ENCODE data around the gene CSNK1E. TPM values are rescaled to one million over a fixed set of nuclear protein-coding genes. Genes with fewer than 3 reads are reported as not detected.

CSNK1E gene
- total and polyA plus RNA-seq, 2 of the 8 experiments (the other 6 are each of a cell fraction or from before 2014, with no cell fraction given) = 247 to 263 TPM

DNA sequence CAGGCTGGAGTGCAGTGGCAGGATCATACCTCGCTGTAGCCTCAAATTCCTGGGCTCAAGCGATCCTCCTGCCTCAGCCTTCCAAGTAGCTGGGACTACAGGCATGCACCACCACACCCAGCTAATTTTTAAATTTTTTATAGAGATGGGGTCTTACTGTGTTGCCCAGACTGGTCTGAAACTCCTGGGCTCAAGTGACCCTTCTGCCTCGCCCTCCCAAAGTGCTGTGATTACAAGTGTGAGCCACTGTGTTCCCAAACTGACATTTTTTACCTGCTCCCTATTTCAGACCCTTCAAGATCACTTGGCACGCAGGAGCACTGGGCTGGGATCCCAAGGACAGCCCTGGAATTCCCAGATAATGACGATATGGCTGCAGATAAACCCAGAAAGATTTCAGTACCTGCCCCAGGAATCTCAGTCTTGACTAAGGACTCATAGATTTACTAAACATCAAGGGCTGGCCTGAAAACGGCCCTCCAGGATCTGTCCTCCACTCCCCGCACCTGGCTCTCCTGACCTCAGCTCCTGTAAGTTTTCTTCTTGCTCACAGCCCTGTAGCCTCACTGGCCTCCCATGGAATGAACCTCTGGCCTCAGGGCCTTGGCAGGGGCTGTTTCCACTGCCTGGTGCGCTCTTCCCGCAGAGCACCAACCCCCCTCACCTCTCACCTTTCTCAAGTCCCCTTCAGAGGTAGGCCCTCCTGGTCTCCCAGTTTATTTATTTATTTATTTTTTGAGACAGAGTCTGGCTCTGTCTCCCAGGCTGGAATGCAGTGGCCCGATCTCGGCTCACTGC is 3.6 kb upstream of the CSNK1E start:
- H4K91ac ChIP-seq (replicated peaks; ENCODE audit: insufficient read length, low read length) = no peak overlapping the region
- peak overlapping the region; percentile 75 for H2BK12ac ChIP-seq (ENCODE audit: low read depth, low read length)
- H3K36me3 ChIP-seq (ENCODE audit: control insufficient read depth in 2 of 4, insufficient read depth in 4 of 4, low read length in 3 of 4) = no peaks in the 10 kb centered on the region
- H2BK120ac ChIP-seq (replicated peaks; ENCODE audit: low read depth, low read length) = peak overlapping the region; percentile 54
- no peak overlapping the region for H2BK15ac ChIP-seq (ENCODE audit: low read length)
- CTCF ChIA-PET (ENCODE audit: partially characterized antibody) = interaction anchor here (0.9 to 2.4 kb wide), 5 partner anchors 12 to 28 kb away, joined by 3 to 7 read pairs (median 3); no protein-coding TSS in a partner anchor
- H2BK5ac ChIP-seq (ENCODE audit: low read depth, low read length) = peak overlapping the region; percentile 60
- H3K4me1 ChIP-seq (replicated peaks in 1 of 4; ENCODE audit: control insufficient read depth in 3 of 4, insufficient read depth in 4 of 4, low read length in 3 of 4) = peaks cover 16 to 39% (median 26%) of the 10 kb centered on the region in 4 experiments
- no peak overlapping the region for H3K9ac ChIP-seq (replicated peaks in 1 of 4; ENCODE audit: extremely low read depth in 1 of 4, low read depth in 3 of 4, low read length in 3 of 4)
- peaks cover 10 to 40% of the 10 kb centered on the region in 2 experiments for H3K79me2 ChIP-seq (ENCODE audit: control insufficient read depth in 1 of 2, insufficient read depth in 2 of 2, low read length in 2 of 2)
- H3K18ac ChIP-seq (ENCODE audit: extremely low read depth, low read length) = no peak overlapping the region; the same call in 1 of the 2 replicates
- H3K79me1 ChIP-seq (ENCODE audit: low read depth, low read length) = peaks cover 3% of the 10 kb centered on the region; the same call in 1 of the 2 replicates
- POLR2A ChIA-PET (ENCODE audit: partially characterized antibody) = interaction anchor here (0.6 to 1.7 kb wide), 8 partner anchors 12 to 81 kb away, joined by 3 to 7 read pairs (median 4); no protein-coding TSS in a partner anchor
- FAIRE-seq (no peak), DNase-seq (ENCODE audit: low read depth in 1 of 2, low spot score in 2 of 2) (no peak)
- H3K23me2 ChIP-seq (ENCODE audit: low read depth, low read length) = peaks cover 5% of the 10 kb centered on the region; the same call in 1 of the 2 replicates
- 90% methylated on average over 11 of the region's 11 CpGs; no CpG with 5 or more reads in 1 of the 2 experiments for WGBS, 2 experiments (ENCODE audit: extremely low coverage in 1 of 2, insufficient coverage in 1 of 2, insufficient read length in 1 of 2, insufficient replicate concordance in 2 of 2, low coverage in 1 of 2, low lambda C conversion rate in 2 of 2, missing lambda C conversion rate in 1 of 2)
- no peak overlapping the region for H3K4me3 ChIP-seq (ENCODE audit: extremely low read depth in 1 of 4, insufficient read depth in 2 of 4, low read depth in 3 of 4, low read length in 4 of 4)
- H3K9me3 ChIP-seq (ENCODE audit: insufficient read depth in 2 of 2, low read depth in 1 of 2, low read length in 1 of 2) = no peaks in the 10 kb centered on the region
- peak overlapping the region; percentile 91 for H3K4ac ChIP-seq (replicated peaks; ENCODE audit: insufficient read length, low read depth, low read length)
- no peak overlapping the region for H3K4me2 ChIP-seq (ENCODE audit: insufficient read depth in 1 of 2, low read depth in 2 of 2, low read length in 2 of 2)
- no peak overlapping the region for H3K27ac ChIP-seq (ENCODE audit: low read depth, low read length)
- no peak overlapping the region for H2BK20ac ChIP-seq (ENCODE audit: low read length)
- H2AFZ ChIP-seq (ENCODE audit: low read length) = no peak overlapping the region
- no peak overlapping the region for H2AK5ac ChIP-seq (ENCODE audit: low read depth, low read length)
- H3K14ac ChIP-seq (ENCODE audit: insufficient read length) = no peak overlapping the region
- H4K8ac ChIP-seq (ENCODE audit: extremely low read depth, insufficient read depth, low read length) = no peak overlapping the region
- H3K23ac ChIP-seq (ENCODE audit: insufficient read length) = no peak overlapping the region
- H3K27me3 ChIP-seq (replicated peaks in 1 of 4; ENCODE audit: control insufficient read depth in 3 of 4, extremely low read depth in 1 of 4, insufficient read depth in 3 of 4, low read length in 3 of 4) = no peaks in the 10 kb centered on the region
- no peak overlapping the region for H3K56ac ChIP-seq (replicated peaks; ENCODE audit: insufficient read length, low read depth, low read length)
- H4K5ac ChIP-seq (ENCODE audit: insufficient read length, low read depth, low read length) = no peak overlapping the region
- peaks cover 0 to 2% of the 10 kb centered on the region in 2 experiments for H4K20me1 ChIP-seq (replicated peaks in 1 of 2; ENCODE audit: control insufficient read depth in 1 of 2, insufficient read depth in 2 of 2, low read length in 2 of 2)
- TF ChIP-seq EZH2 (IDR thresholded peaks at IDR 0.05; ENCODE audit: low read depth, low read length, severe bottlenecking) (no peak), SP4 (IDR thresholded peaks at IDR 0.05; ENCODE audit: low read length) (no peak), KDM5A (IDR thresholded peaks at IDR 0.05; ENCODE audit: low read length) (no peak), EGR1 (IDR thresholded peaks at IDR 0.05; ENCODE audit: borderline replicate concordance, low read depth, low read length) (no peak), TEAD4 (IDR thresholded peaks at IDR 0.05; ENCODE audit: low read depth, low read length) (no peak), SAP30 (IDR thresholded peaks at IDR 0.05; ENCODE audit: insufficient read depth, insufficient replicate concordance, low read length) (no peak), ASH2L (IDR thresholded peaks at IDR 0.05; ENCODE audit: low read length) (no peak), POU5F1 (IDR thresholded peaks at IDR 0.05; ENCODE audit: low read depth, low read length) (no peak), BRCA1 (IDR thresholded peaks at IDR 0.05; ENCODE audit: low read depth, low read length) (no peak)
- TF ChIP-seq, protein P1, sequence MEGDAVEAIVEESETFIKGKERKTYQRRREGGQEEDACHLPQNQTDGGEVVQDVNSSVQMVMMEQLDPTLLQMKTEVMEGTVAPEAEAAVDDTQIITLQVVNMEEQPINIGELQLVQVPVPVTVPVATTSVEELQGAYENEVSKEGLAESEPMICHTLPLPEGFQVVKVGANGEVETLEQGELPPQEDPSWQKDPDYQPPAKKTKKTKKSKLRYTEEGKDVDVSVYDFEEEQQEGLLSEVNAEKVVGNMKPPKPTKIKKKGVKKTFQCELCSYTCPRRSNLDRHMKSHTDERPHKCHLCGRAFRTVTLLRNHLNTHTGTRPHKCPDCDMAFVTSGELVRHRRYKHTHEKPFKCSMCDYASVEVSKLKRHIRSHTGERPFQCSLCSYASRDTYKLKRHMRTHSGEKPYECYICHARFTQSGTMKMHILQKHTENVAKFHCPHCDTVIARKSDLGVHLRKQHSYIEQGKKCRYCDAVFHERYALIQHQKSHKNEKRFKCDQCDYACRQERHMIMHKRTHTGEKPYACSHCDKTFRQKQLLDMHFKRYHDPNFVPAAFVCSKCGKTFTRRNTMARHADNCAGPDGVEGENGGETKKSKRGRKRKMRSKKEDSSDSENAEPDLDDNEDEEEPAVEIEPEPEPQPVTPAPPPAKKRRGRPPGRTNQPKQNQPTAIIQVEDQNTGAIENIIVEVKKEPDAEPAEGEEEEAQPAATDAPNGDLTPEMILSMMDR (IDR thresholded peaks at IDR 0.05; ENCODE audit: control extremely low read depth in 1 of 3, insufficient read depth in 1 of 3, low read depth in 1 of 3, low read length in 3 of 3) = no peak

All from H1 (cell line).